Activated naive CD4-positive, alpha-beta T cell treated with anti-CD3 and anti-CD28 coated beads, Interleukin-2, amount 50 U/mL, for 16 hours (primary cell): Measurements from ENCODE around the gene CADM1.

Source experiments
- DNase-seq: peaks from one replicate; pipeline ENCODE4 v3.0.0-alpha.2; 2020

CADM1 gene

GRCh38 chr11:115393950-115394349 lies 110.3 kb downstream of the CADM1 start:
- DNase-seq: no peak

- no peak for DNase-seq
Observed at GRCh38 chr11:115391598-115391997, 112.6 kb downstream of the CADM1 start.

- DNase-seq: no peak
Observed at GRCh38 chr11:115391160-115391559, 113.1 kb downstream of the CADM1 start.

GRCh38 chr11:115390441-115390840 lies 113.8 kb downstream of the CADM1 start:
- DNase-seq: no peak

GRCh38 chr11:115389790-115390189 lies 114.4 kb downstream of the CADM1 start:
- no peak for DNase-seq

GRCh38 chr11:115385226-115385625 lies 119.0 kb downstream of the CADM1 start:
- DNase-seq: no peak

- no peak for DNase-seq
Observed at GRCh38 chr11:115384236-115384635, 120.0 kb downstream of the CADM1 start.

GRCh38 chr11:115383431-115383830 lies 120.8 kb downstream of the CADM1 start:
- no peak for DNase-seq

GRCh38 chr11:115379528-115379927 lies 124.7 kb downstream of the CADM1 start:
- DNase-seq: no peak

- no peak for DNase-seq
Observed at GRCh38 chr11:115378557-115378956, 125.7 kb downstream of the CADM1 start.

- DNase-seq: no peak
Observed at GRCh38 chr11:115377882-115378296, 126.3 kb downstream of the CADM1 start.

GRCh38 chr11:115368616-115369015 lies 135.6 kb downstream of the CADM1 start:
- DNase-seq: no peak

GRCh38 chr11:115366826-115367225 lies 137.4 kb downstream of the CADM1 start:
- no peak for DNase-seq

GRCh38 chr11:115365907-115366306 lies 138.3 kb downstream of the CADM1 start:
- DNase-seq: no peak

GRCh38 chr11:115364896-115365295 lies 139.3 kb downstream of the CADM1 start:
- no peak for DNase-seq

- no peak for DNase-seq
Observed at GRCh38 chr11:115363921-115364320, 140.3 kb downstream of the CADM1 start.

GRCh38 chr11:115363426-115363825 lies 140.8 kb downstream of the CADM1 start:
- DNase-seq: no peak

GRCh38 chr11:115362997-115363396 lies 141.2 kb downstream of the CADM1 start:
- no peak for DNase-seq

- no peak for DNase-seq
Observed at GRCh38 chr11:115361025-115361424, 143.2 kb downstream of the CADM1 start.

- no peak for DNase-seq
Observed at GRCh38 chr11:115360186-115360824, 143.9 kb downstream of the CADM1 start.

- no peak for DNase-seq
Observed at GRCh38 chr11:115357066-115357465, 147.1 kb downstream of the CADM1 start.

- DNase-seq: no peak
Observed at GRCh38 chr11:115352805-115353485, 151.3 kb downstream of the CADM1 start.

- no peak for DNase-seq
Observed at GRCh38 chr11:115349335-115350017, 154.7 kb downstream of the CADM1 start.

GRCh38 chr11:115348416-115348815 lies 155.8 kb downstream of the CADM1 start:
- DNase-seq: no peak
